WTC11 (cell line): Measurements from ENCODE around the gene SLC6A18. TPM values are rescaled to one million over a fixed set of nuclear protein-coding genes. Genes with fewer than 3 reads are reported as not detected.

Experiments
- ATAC-seq: fragments of 200-7000 bp; cut with Tn5 transposase; 2 replicates; pipeline ENCODE4 v1.10.0; 2021; ENCODE audit warnings: mild to moderate bottlenecking, moderate library complexity
- CTCF ChIA-PET: fragments of 300-600 bp; sonication (Branson Sonifier 250); formaldehyde crosslinking; loops from one replicate; lab custom pipeline; 2021; ENCODE audit warnings: antibody characterized with exemption; lab: Charles Lee
- POLR2A ChIA-PET: fragments of 350-600 bp; sonication (Branson Sonifier 250); formaldehyde crosslinking; loops from one replicate; lab custom pipeline; 2021; ENCODE audit warnings: antibody characterized with exemption; lab: Charles Lee
- DNase-seq: peaks from one replicate; pipeline ENCODE4 v3.0.0; 2021; ENCODE audit warnings: low spot score
- H3K27ac Mint-ChIP-seq: 2 replicates; pipeline ENCODE4 v1.8.0; 2021; ENCODE audit warnings: mixed read lengths
- H3K27me3 Mint-ChIP-seq: 2 replicates; pipeline ENCODE4 v1.8.0; 2021; ENCODE audit warnings: low read depth, mild to moderate bottlenecking, moderate library complexity, mixed read lengths
- H3K36me3 Mint-ChIP-seq: 2 replicates; pipeline ENCODE4 v1.8.0; 2021; ENCODE audit warnings: mixed read lengths
- H3K4me1 Mint-ChIP-seq: 2 replicates; pipeline ENCODE4 v1.8.0; 2022; ENCODE audit warnings: mixed read lengths
- H3K4me3 Mint-ChIP-seq: 2 replicates; pipeline ENCODE4 v1.8.0; 2021; ENCODE audit warnings: mild to moderate bottlenecking, moderate library complexity, mixed read lengths
- H3K9me3 Mint-ChIP-seq: 2 replicates; pipeline ENCODE4 v1.8.0; 2021; ENCODE audit warnings: mixed read lengths
- CBFB ChIP-seq: sonication (generic); formaldehyde crosslinking; IDR thresholded peaks from 2 replicates; pipeline ENCODE4 v1.8.1; 2022; ENCODE audit warnings: mild to moderate bottlenecking, low read depth, missing genetic modification reagents
- GABPB1 ChIP-seq: sonication (generic); formaldehyde crosslinking; IDR thresholded peaks from 2 replicates; pipeline ENCODE4 v1.8.1; 2023; ENCODE audit warnings: mild to moderate bottlenecking, missing genetic modification reagents
- GRHL2 ChIP-seq: fragments of 250-450 bp; sonication (Bioruptor Pico); IDR thresholded peaks from 2 replicates; pipeline ENCODE4 v1.8.0; 2022; ENCODE audit warnings: mild to moderate bottlenecking, moderate library complexity; ENCODE audit not compliant: insufficient replicate concordance, severe bottlenecking
- HMGA2 ChIP-seq: fragments of 250-450 bp; sonication (Bioruptor Pico); IDR thresholded peaks from 2 replicates; pipeline ENCODE4 v1.4.0; 2021; ENCODE audit warnings: mild to moderate bottlenecking, moderate library complexity
- NR1H2 ChIP-seq: sonication (generic); formaldehyde crosslinking; IDR thresholded peaks from 2 replicates; pipeline ENCODE4 v1.9.0; 2021; ENCODE audit warnings: mild to moderate bottlenecking, moderate library complexity, missing genetic modification reagents
- SMAD3 ChIP-seq: sonication (generic); formaldehyde crosslinking; IDR thresholded peaks from 2 replicates; pipeline ENCODE4 v1.8.0; 2022; ENCODE audit warnings: missing genetic modification reagents, mild to moderate bottlenecking, borderline replicate concordance
- SP1 ChIP-seq: sonication (generic); formaldehyde crosslinking; conservative IDR thresholded peaks from 2 replicates; pipeline ENCODE4 v1.8.1; 2022; ENCODE audit warnings: missing genetic modification reagents
- TEAD4 ChIP-seq: sonication (generic); formaldehyde crosslinking; IDR thresholded peaks from 2 replicates; pipeline ENCODE4 v1.8.0; 2022; ENCODE audit warnings: mild to moderate bottlenecking, missing genetic modification reagents
- TP53 ChIP-seq: sonication (generic); formaldehyde crosslinking; IDR thresholded peaks from 2 replicates; pipeline ENCODE4 v1.8.1; 2023; ENCODE audit warnings: mild to moderate bottlenecking, missing genetic modification reagents
- ZNF263 ChIP-seq: sonication (generic); formaldehyde crosslinking; IDR thresholded peaks from 2 replicates; pipeline ENCODE4 v1.8.1; 2022; ENCODE audit warnings: low read depth, mild to moderate bottlenecking, moderate library complexity, missing genetic modification reagents
- ZNF416 ChIP-seq: fragments of 250-450 bp; sonication (Bioruptor Pico); IDR thresholded peaks from 2 replicates; pipeline ENCODE4 v1.9.0; 2021; ENCODE audit warnings: mild to moderate bottlenecking, inconsistent platforms
- ZNF423 ChIP-seq: fragments of 250-450 bp; sonication (Bioruptor Pico); IDR thresholded peaks from 2 replicates; pipeline ENCODE4 v2.1.2; 2022; ENCODE audit warnings: mild to moderate bottlenecking, moderate library complexity
- total RNA-seq: library from RNA; stranded (reverse); gene quantifications from 3 replicates; pipeline ENCODE4 v1.2.3, GENCODE V29; 2021
- TF ChIP-seq, protein P1 (sequence below): sonication (generic); formaldehyde crosslinking; conservative IDR thresholded peaks from 2 replicates; pipeline ENCODE4 v1.8.1; 2022; ENCODE audit warnings: mild to moderate bottlenecking, missing genetic modification reagents
- TF ChIP-seq, protein P2 (sequence below): sonication (generic); formaldehyde crosslinking; IDR thresholded peaks from 2 replicates; pipeline ENCODE4 v1.8.1; 2023; ENCODE audit warnings: mild to moderate bottlenecking, moderate library complexity, missing genetic modification reagents
- TF ChIP-seq, protein P3 (sequence below): fragments of 250-450 bp; sonication (Bioruptor Pico); IDR thresholded peaks from 2 replicates; pipeline ENCODE4 v1.8.0; 2021; ENCODE audit warnings: mild to moderate bottlenecking
- TF ChIP-seq, protein P4 (sequence below): fragments of 250-450 bp; sonication (Bioruptor Pico); IDR thresholded peaks from 2 replicates; pipeline ENCODE4 v1.9.0; 2021; ENCODE audit warnings: mild to moderate bottlenecking
- TF ChIP-seq, protein P5 (sequence below): sonication (generic); formaldehyde crosslinking; IDR thresholded peaks from 2 replicates; pipeline ENCODE4 v1.8.1; 2022; ENCODE audit warnings: mild to moderate bottlenecking, missing genetic modification reagents, moderate library complexity, borderline replicate concordance
- TF ChIP-seq, protein P6 (sequence below): sonication (generic); formaldehyde crosslinking; conservative IDR thresholded peaks from 2 replicates; pipeline ENCODE4 v1.8.1; 2023; ENCODE audit warnings: mild to moderate bottlenecking, low read depth, missing genetic modification reagents, moderate library complexity

The SLC6A18 gene
- total RNA-seq, 1 experiment from 2014 or later = not detected

DNA sequence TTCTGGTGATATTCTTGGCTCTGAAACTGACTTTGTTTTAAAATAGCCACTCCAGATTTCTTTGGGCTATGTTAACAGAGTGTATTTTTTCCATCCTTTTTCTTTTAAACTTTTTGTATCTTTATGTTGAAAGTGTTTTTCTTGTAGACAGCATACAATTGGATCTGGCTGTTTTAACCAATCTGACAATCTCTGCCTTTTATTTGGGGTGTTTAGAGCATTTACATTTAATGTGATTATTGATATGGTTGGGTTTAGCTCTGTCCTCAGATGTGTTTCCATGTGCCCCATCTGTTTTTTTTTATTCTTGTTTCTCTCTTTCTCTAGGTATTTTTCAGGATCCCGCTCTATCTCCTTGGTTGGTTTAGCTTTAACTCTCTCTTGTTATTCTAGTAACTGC lies 10.7 kb downstream of the SLC6A18 start (continued):
- TF ChIP-seq ZNF416 (CRISPR knock-in tag) (no peak), NR1H2 (CRISPR knock-in tag) (no peak)
- TF ChIP-seq, protein P1, sequence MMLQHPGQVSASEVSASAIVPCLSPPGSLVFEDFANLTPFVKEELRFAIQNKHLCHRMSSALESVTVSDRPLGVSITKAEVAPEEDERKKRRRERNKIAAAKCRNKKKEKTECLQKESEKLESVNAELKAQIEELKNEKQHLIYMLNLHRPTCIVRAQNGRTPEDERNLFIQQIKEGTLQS = no peak

DNA sequence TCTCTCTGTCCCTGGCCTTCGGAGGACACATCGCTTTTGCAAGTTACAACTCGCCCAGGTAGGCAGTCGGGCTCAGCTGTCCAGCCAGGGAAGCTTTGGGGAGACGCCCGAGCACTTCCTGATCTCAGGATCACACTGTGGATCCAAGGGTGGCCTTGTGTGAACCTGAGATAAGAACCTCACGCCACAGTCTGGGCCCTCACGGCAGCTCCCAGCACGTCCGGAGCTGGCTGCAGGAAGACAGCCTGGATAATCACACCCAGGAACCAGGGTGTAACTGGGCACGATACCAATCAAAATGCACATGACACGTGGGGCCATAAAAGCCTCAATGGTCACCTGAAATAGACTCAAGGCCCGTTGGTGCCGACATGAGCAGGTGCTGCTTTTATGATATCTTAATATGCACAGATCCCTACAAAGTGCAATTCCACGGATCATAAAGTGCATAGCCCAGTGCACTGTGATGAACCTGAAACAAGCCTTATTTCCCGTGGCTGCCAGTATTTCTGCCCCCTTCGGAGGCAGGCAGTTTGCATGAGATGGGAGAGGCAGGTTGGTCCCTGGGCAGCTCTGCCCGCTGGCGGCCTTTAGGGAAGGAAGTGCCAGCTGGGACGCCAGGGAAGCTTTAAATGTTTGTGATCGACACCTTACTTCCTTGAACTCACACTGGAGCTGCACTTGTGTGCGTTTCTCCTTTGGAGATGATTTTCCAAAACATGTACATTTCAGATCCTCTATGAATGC lies 14.5 kb downstream of the SLC6A18 start:
- Mint-ChIP-seq H3K9me3 (peaks cover 17% of the 10 kb centered on the region), H3K4me3 (no peak overlapping the region), H3K27ac (0 out of 2 replicates have a peak overlapping the region, but pooled peaks have one; percentile 45), H3K4me1 (peaks cover 3% of the 10 kb centered on the region; the same call in 1 of the 2 replicates)
- ChIA-PET POLR2A (no interaction called here), CTCF (interaction anchor here (1.0 kb wide), 1 partner anchor 35 kb away, joined by 3 read pairs; no protein-coding TSS in a partner anchor)
- no peak for DNase-seq
- no peak for TF ChIP-seq GRHL2 (CRISPR knock-in tag)
- TF ChIP-seq, protein P2, sequence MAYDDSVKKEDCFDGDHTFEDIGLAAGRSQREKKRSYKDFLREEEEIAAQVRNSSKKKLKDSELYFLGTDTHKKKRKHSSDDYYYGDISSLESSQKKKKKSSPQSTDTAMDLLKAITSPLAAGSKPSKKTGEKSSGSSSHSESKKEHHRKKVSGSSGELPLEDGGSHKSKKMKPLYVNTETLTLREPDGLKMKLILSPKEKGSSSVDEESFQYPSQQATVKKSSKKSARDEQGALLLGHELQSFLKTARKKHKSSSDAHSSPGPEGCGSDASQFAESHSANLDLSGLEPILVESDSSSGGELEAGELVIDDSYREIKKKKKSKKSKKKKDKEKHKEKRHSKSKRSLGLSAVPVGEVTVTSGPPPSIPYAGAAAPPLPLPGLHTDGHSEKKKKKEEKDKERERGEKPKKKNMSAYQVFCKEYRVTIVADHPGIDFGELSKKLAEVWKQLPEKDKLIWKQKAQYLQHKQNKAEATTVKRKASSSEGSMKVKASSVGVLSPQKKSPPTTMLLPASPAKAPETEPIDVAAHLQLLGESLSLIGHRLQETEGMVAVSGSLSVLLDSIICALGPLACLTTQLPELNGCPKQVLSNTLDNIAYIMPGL (CRISPR knock-in tag) = no peak
- TF ChIP-seq, protein P3, sequence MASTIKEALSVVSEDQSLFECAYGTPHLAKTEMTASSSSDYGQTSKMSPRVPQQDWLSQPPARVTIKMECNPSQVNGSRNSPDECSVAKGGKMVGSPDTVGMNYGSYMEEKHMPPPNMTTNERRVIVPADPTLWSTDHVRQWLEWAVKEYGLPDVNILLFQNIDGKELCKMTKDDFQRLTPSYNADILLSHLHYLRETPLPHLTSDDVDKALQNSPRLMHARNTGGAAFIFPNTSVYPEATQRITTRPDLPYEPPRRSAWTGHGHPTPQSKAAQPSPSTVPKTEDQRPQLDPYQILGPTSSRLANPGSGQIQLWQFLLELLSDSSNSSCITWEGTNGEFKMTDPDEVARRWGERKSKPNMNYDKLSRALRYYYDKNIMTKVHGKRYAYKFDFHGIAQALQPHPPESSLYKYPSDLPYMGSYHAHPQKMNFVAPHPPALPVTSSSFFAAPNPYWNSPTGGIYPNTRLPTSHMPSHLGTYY (CRISPR knock-in tag) = no peak
- TF ChIP-seq, protein P4, sequence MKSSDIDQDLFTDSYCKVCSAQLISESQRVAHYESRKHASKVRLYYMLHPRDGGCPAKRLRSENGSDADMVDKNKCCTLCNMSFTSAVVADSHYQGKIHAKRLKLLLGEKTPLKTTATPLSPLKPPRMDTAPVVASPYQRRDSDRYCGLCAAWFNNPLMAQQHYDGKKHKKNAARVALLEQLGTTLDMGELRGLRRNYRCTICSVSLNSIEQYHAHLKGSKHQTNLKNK (CRISPR knock-in tag) = no peak
- TF ChIP-seq NR1H2 (CRISPR knock-in tag) = no peak
- TF ChIP-seq GABPB1 = no peak
- no peak for TF ChIP-seq CBFB (CRISPR knock-in tag)
- TF ChIP-seq, protein P5, sequence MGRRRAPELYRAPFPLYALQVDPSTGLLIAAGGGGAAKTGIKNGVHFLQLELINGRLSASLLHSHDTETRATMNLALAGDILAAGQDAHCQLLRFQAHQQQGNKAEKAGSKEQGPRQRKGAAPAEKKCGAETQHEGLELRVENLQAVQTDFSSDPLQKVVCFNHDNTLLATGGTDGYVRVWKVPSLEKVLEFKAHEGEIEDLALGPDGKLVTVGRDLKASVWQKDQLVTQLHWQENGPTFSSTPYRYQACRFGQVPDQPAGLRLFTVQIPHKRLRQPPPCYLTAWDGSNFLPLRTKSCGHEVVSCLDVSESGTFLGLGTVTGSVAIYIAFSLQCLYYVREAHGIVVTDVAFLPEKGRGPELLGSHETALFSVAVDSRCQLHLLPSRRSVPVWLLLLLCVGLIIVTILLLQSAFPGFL (CRISPR knock-in tag) = no peak
- TF ChIP-seq, protein P6, sequence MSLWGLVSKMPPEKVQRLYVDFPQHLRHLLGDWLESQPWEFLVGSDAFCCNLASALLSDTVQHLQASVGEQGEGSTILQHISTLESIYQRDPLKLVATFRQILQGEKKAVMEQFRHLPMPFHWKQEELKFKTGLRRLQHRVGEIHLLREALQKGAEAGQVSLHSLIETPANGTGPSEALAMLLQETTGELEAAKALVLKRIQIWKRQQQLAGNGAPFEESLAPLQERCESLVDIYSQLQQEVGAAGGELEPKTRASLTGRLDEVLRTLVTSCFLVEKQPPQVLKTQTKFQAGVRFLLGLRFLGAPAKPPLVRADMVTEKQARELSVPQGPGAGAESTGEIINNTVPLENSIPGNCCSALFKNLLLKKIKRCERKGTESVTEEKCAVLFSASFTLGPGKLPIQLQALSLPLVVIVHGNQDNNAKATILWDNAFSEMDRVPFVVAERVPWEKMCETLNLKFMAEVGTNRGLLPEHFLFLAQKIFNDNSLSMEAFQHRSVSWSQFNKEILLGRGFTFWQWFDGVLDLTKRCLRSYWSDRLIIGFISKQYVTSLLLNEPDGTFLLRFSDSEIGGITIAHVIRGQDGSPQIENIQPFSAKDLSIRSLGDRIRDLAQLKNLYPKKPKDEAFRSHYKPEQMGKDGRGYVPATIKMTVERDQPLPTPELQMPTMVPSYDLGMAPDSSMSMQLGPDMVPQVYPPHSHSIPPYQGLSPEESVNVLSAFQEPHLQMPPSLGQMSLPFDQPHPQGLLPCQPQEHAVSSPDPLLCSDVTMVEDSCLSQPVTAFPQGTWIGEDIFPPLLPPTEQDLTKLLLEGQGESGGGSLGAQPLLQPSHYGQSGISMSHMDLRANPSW (CRISPR knock-in tag) = no peak
- no peak for TF ChIP-seq ZNF423 (CRISPR knock-in tag)
- no peak for TF ChIP-seq SMAD3 (CRISPR knock-in tag)
- TF ChIP-seq TP53 (CRISPR knock-in tag) = no peak
- no peak for TF ChIP-seq ZNF263 (CRISPR knock-in tag)
- no peak for TF ChIP-seq SP1 (CRISPR knock-in tag)
- TF ChIP-seq TEAD4 (CRISPR knock-in tag) = no peak
- no peak for TF ChIP-seq HMGA2 (CRISPR knock-in tag)
- TF ChIP-seq, all 79 proteins: peak for 0
- H3K36me3 Mint-ChIP-seq = peaks cover 11% of the 10 kb centered on the region
- no peaks in the 10 kb centered on the region for H3K27me3 Mint-ChIP-seq
- no peak for ATAC-seq
